GM13976 (cell line): ENCODE data around the gene NDUFS8.

Source experiments
- DNase-seq: peaks from one replicate; pipeline ENCODE4 v3.0.0; 2012; ENCODE audit warnings: low spot score
- in situ Hi-C: fragments of 300-500 bp; cut with MboI; formaldehyde crosslinking; loops from one replicate; pipeline ENCODE4 v1.12.0; 2022; ENCODE audit warnings: low sequenced_read_pairs, mixed read lengths, inconsistent platforms; ENCODE audit not compliant: unreplicated experiment
- TF ChIP-seq, protein P1 (sequence below): IDR thresholded peaks from 2 replicates; pipeline ENCODE4 v1.5.1; 2012; ENCODE audit warnings: borderline replicate concordance, mild to moderate bottlenecking; ENCODE audit not compliant: insufficient read depth; ENCODE audit errors: extremely low read depth, missing control alignments, control extremely low read depth

Gene NDUFS8

DNA sequence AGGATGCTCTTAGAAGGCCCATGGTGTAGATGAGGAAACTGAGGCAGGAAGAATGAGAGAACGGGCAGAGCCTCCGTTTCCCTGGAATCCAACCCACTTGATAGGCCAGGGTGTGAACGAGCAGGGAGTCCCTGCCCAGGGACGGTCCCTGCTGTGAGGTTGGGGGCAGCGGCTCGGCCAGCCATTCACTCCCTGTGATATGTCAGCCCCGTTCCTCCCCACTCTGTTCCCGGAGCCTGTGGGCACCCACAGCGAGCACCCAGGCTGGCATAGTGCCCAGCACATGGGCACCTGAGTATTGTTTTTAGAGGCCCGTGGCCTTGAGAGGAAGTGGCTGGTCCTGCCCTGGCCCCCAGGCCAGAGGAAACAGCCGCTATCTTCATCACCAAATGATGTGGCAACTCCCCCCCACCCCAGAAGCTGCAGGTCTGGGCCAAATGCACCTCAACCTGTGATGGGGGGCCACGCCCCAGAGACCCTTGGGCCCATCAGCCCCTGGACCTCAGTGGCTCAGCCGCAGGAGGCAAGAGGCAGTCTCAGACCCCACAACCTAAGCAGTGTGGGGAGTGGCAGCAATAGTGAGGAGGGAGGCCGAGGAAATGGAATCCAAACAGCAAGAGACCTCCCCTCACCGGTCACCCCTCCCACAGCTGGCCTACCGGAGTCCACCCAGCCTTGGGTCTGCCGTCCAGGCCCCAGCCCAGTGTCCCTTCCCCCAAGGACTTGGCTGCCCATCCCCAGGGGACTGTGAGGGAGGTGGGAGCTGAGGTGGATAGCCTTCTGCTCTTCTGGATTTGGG lies 18.2 kb upstream of the NDUFS8 start:
- TF ChIP-seq, protein P1, sequence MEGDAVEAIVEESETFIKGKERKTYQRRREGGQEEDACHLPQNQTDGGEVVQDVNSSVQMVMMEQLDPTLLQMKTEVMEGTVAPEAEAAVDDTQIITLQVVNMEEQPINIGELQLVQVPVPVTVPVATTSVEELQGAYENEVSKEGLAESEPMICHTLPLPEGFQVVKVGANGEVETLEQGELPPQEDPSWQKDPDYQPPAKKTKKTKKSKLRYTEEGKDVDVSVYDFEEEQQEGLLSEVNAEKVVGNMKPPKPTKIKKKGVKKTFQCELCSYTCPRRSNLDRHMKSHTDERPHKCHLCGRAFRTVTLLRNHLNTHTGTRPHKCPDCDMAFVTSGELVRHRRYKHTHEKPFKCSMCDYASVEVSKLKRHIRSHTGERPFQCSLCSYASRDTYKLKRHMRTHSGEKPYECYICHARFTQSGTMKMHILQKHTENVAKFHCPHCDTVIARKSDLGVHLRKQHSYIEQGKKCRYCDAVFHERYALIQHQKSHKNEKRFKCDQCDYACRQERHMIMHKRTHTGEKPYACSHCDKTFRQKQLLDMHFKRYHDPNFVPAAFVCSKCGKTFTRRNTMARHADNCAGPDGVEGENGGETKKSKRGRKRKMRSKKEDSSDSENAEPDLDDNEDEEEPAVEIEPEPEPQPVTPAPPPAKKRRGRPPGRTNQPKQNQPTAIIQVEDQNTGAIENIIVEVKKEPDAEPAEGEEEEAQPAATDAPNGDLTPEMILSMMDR, result no peak
- in situ Hi-C loops, result no loop called here
- DNase-seq, result no peak

DNA sequence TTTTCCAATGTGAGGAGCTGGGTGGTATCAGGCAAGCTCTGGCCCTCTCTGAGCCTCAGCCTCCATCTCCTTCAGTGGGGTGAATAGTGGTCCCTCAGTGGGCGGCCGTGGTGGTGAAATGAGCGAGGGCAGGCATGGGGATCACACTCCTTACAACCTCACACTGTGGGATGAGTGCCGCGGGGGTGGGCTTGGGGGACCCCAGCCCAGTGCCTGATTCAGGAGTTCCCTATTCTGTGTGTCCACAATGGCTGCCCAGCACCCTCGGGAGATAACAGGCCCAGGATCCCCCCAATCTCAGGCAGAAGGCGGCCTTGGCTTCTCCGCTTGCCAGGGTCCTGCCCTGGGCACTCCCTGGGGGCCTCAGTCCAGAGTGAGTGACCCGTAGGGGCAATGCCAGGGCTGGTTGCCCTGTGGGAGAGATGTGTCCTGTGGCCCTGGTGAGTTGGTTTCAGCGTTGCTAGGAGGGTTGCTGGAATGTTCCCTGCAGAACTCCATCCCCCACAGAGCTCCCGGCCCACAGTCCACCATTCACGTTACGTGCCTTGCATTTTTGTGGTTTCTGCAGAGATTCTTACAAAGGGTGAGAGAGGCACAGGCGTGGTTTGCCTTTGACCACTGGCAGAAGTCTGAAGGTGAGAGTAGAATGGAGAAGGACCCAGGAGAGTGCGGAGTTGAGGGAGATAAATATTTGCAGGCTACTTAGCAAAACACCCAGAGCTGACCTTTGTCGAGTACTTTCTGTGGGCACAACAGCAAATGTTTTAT lies 17.5 kb upstream of the NDUFS8 start:
- no peak for DNase-seq
- TF ChIP-seq, protein P1, result no peak
- in situ Hi-C loops, result no loop called here

GRCh38 chr11:68013611-68014156 lies 16.8 kb upstream of the NDUFS8 start:
- TF ChIP-seq, protein P1, result no peak
- in situ Hi-C loops, result no loop called here
- no peak for DNase-seq

DNA sequence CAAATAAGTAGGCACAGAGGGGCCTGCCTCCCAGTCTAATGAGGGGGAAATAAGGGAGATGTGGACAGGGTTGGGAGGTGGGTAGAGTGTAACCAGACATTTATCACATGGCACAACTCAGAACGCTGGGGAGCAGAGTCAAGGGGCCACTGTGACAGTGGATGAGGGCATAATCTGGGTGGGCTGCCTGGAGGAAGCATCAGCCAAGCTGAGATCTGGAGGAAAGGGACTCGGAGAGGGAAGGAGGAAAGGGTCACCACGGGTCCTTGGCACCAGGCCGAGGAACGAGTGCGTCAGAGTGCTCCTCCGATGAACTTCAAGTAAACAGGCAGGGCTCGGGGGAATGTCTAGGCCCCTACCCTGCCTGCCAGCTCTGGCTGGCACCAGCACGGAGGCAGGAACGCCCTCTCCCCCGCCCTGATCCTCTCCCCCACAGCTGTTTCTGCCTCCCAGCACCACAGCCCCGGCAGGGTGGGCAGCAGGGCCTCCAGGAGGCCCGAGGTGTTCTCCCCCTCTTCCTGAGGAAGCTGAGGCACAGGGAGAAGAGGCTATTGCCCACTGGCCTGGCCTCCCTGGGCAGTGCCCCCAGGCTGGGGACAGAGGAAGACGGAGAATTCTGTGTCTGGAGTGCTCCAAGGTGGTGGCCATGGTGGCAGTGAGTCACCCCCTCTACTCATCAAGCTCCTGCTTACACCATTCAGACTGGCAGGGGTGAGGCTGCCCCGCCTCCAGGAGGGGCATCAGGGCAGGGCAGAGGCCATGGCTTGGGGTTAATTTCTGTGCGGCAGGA lies 16.1 kb upstream of the NDUFS8 start:
- TF ChIP-seq, protein P1, result no peak
- in situ Hi-C loops, result no loop called here
- no peak for DNase-seq

- in situ Hi-C loops, result no loop called here
- DNase-seq, result no peak
- TF ChIP-seq, protein P1, result no peak
Measured at GRCh38 chr11:68014947-68015447, 15.5 kb upstream of the NDUFS8 start.

GRCh38 chr11:68015467-68015866 lies 15.0 kb upstream of the NDUFS8 start:
- in situ Hi-C loops, result no loop called here
- no peak for DNase-seq
- TF ChIP-seq, protein P1, result no peak
